ENCODE measurements around the gene GMCL2.

- TF ChIP-seq, protein P1, sequence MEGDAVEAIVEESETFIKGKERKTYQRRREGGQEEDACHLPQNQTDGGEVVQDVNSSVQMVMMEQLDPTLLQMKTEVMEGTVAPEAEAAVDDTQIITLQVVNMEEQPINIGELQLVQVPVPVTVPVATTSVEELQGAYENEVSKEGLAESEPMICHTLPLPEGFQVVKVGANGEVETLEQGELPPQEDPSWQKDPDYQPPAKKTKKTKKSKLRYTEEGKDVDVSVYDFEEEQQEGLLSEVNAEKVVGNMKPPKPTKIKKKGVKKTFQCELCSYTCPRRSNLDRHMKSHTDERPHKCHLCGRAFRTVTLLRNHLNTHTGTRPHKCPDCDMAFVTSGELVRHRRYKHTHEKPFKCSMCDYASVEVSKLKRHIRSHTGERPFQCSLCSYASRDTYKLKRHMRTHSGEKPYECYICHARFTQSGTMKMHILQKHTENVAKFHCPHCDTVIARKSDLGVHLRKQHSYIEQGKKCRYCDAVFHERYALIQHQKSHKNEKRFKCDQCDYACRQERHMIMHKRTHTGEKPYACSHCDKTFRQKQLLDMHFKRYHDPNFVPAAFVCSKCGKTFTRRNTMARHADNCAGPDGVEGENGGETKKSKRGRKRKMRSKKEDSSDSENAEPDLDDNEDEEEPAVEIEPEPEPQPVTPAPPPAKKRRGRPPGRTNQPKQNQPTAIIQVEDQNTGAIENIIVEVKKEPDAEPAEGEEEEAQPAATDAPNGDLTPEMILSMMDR (IDR thresholded peaks at IDR 0.05) = no peak
- TF ChIP-seq POLR2A (IDR thresholded peaks at IDR 0.05) = no peak
These were observed 43.9 kb downstream of the GMCL2 start for GRCh38 chr5:178143246-178143645.
